Measurements from ENCODE around the gene LRP1-AS. TPM values are rescaled to one million over a fixed set of nuclear protein-coding genes. Genes with fewer than 3 reads are reported as not detected.

Gene LRP1-AS
- total and polyA plus RNA-seq, 2 experiments from 2014 or later, result not detected

- Histone ChIP-seq H3K36me3 (peaks cover 33% of the 10 kb centered on the region), H3K9me3 (ENCODE audit: low read depth) (no peaks in the 10 kb centered on the region), H3K27me3 (no peaks in the 10 kb centered on the region), H3K27ac (no peak overlapping the region), H3K4me1 (ENCODE audit: low read depth) (peaks cover 6% of the 10 kb centered on the region), H3K4me3 (no peak overlapping the region)
- no peak for TF ChIP-seq CTCF (IDR thresholded peaks at IDR 0.05; ENCODE audit: low read depth, low read length)
- no peak for DNase-seq (ENCODE audit: low read depth in 1 of 2, low spot score in 1 of 2)
Measured at GRCh38 chr12:57146092-57146491, 1.3 kb downstream of the LRP1-AS start.

GRCh38 chr12:57145460-57146059, 1.9 kb downstream of the LRP1-AS start:
- Histone ChIP-seq H3K36me3 (peaks cover 33% of the 10 kb centered on the region), H3K4me1 (ENCODE audit: low read depth) (peaks cover 6% of the 10 kb centered on the region), H3K4me3 (no peak overlapping the region), H3K27ac (no peak overlapping the region), H3K27me3 (no peaks in the 10 kb centered on the region), H3K9me3 (ENCODE audit: low read depth) (no peaks in the 10 kb centered on the region)
- DNase-seq (ENCODE audit: low read depth in 1 of 2, low spot score in 1 of 2), result no peak
- TF ChIP-seq CTCF (IDR thresholded peaks at IDR 0.05; ENCODE audit: low read depth, low read length), result no peak

GRCh38 chr12:57143454-57143853, 4.0 kb downstream of the LRP1-AS start:
- Histone ChIP-seq H3K9me3 (ENCODE audit: low read depth) (no peaks in the 10 kb centered on the region), H3K27ac (no peak overlapping the region), H3K36me3 (peaks cover 43% of the 10 kb centered on the region), H3K4me3 (no peak overlapping the region), H3K27me3 (no peaks in the 10 kb centered on the region), H3K4me1 (ENCODE audit: low read depth) (peaks cover 6% of the 10 kb centered on the region)
- no peak for TF ChIP-seq CTCF (IDR thresholded peaks at IDR 0.05; ENCODE audit: low read depth, low read length)
- no peak for DNase-seq (ENCODE audit: low read depth in 1 of 2, low spot score in 1 of 2)

- H3K27me3 ChIP-seq, result no peaks in the 10 kb centered on the region
- no peak for DNase-seq (ENCODE audit: low read depth in 1 of 2, low spot score in 1 of 2)
- no peak overlapping the region for H3K4me3 ChIP-seq
- peaks cover 10% of the 10 kb centered on the region for H3K4me1 ChIP-seq (ENCODE audit: low read depth)
- TF ChIP-seq CTCF (IDR thresholded peaks at IDR 0.05; ENCODE audit: low read depth, low read length), result no peak
- peaks cover 43% of the 10 kb centered on the region for H3K36me3 ChIP-seq
- no peaks in the 10 kb centered on the region for H3K9me3 ChIP-seq (ENCODE audit: low read depth)
- no peak overlapping the region for H3K27ac ChIP-seq
Measured at GRCh38 chr12:57142727-57143126, 4.7 kb downstream of the LRP1-AS start.

GRCh38 chr12:57142121-57142520, 5.3 kb downstream of the LRP1-AS start:
- Histone ChIP-seq H3K9me3 (ENCODE audit: low read depth) (no peaks in the 10 kb centered on the region), H3K4me1 (ENCODE audit: low read depth) (peaks cover 7% of the 10 kb centered on the region), H3K36me3 (peaks cover 43% of the 10 kb centered on the region), H3K27ac (no peak overlapping the region), H3K4me3 (no peak overlapping the region), H3K27me3 (no peaks in the 10 kb centered on the region)
- TF ChIP-seq CTCF (IDR thresholded peaks at IDR 0.05; ENCODE audit: low read depth, low read length), result no peak
- no peak for DNase-seq (ENCODE audit: low read depth in 1 of 2, low spot score in 1 of 2)
